K562 (cell line): ENCODE results near the gene TACC3. TPM values are rescaled to one million over a fixed set of nuclear protein-coding genes. Genes with fewer than 3 reads are reported as not detected.

ENCODE experiments used
- ATAC-seq: fragments of 200-7000 bp; cut with Tn5 transposase; 3 replicates; pipeline ENCODE4 v1.9.1; 2020; ENCODE audit warnings: moderate library complexity
- BruUV-seq: library from RNA; stranded (reverse); fragments of 400-500 nt; replicated peaks from 2 replicates; lab custom pipeline; 2021; lab: Mats Ljungman, UMichigan
- CTCF ChIA-PET: fragments of 300-600 bp; formaldehyde crosslinking; extraction: SDS; loops from one replicate; lab custom pipeline; 2021; ENCODE audit warnings: low intra/inter-chr PET ratio; lab: Yijun Ruan, JAX
- POLR2A ChIA-PET: fragments of 300-600, 350-650 bp; sonication (Branson Sonifier 250); formaldehyde crosslinking; extraction: SDS; loops from one replicate; lab custom pipeline; 2021; ENCODE audit warnings: antibody characterized with exemption, inconsistent platforms; lab: Yijun Ruan, JAX
- DNase-seq, 4 experiments: peaks; one replicate each; pipeline versions ENCODE4 v3.0.0 to v3.0.0-alpha.2; 2011 to 2018; ENCODE audit warnings: low spot score in 3 of 4, mixed read lengths in 3 of 4; ENCODE audit errors: extremely low read depth in 1 of 4
- FAIRE-seq: peaks from 2 replicates; lab custom pipeline; 2011; peaks lifted over from hg19 to GRCh38; lab: Jason Lieb, UNC
- H2AFZ ChIP-seq: 2 replicates; pipeline ENCODE4 v1.6.0; 2011; ENCODE audit warnings: low read depth, low read length, control low read depth, inconsistent platforms
- H3K27ac ChIP-seq: fragments of 200-600 bp; 3 replicates; pipeline ENCODE4 v1.8.0; 2011; ENCODE audit warnings: low read depth, mild to moderate bottlenecking, control low read depth, inconsistent platforms, low read length, moderate library complexity, mixed read lengths; ENCODE audit errors: extremely low read depth
- H3K27me3 ChIP-seq, 2 experiments: fragments of 300-600 bp in 1 of 2; 2 replicates in 1 of 2; 3 replicates in 1 of 2; pipeline versions ENCODE4 v1.6.0 to v1.8.0; 2011; ENCODE audit warnings: inconsistent platforms in 2 of 2, low read length in 2 of 2, mild to moderate bottlenecking in 1 of 2, mixed read lengths in 1 of 2, moderate library complexity in 1 of 2; ENCODE audit not compliant: control insufficient read depth in 2 of 2, insufficient read depth in 2 of 2
- H3K36me3 ChIP-seq: fragments of 300-600 bp; 3 replicates; pipeline ENCODE4 v1.8.0; 2011; ENCODE audit warnings: mild to moderate bottlenecking, low read length, inconsistent platforms; ENCODE audit not compliant: control insufficient read depth, insufficient read depth
- H3K4me1 ChIP-seq, 2 experiments: fragments of 200-600 bp in 1 of 2; replicated peaks in 1 of 2; 2 replicates in 1 of 2; 3 replicates in 1 of 2; pipeline versions ENCODE4 v1.5.1 to v1.8.0; 2011; ENCODE audit warnings: inconsistent platforms in 2 of 2, low read length in 2 of 2, mild to moderate bottlenecking in 1 of 2, mixed read lengths in 1 of 2, moderate library complexity in 1 of 2; ENCODE audit not compliant: control insufficient read depth in 2 of 2, insufficient read depth in 2 of 2
- H3K4me2 ChIP-seq: 2 replicates; pipeline ENCODE4 v1.6.1; 2011; ENCODE audit warnings: low read length, control low read depth, inconsistent platforms, mixed read lengths; ENCODE audit not compliant: insufficient read depth
- H3K4me3 ChIP-seq: fragments of 200-600 bp; sonication (generic), shearing (Covaris generic); 2 replicates; pipeline ENCODE4 v1.5.1; 2016; ENCODE audit warnings: control low read depth, inconsistent platforms
- H3K79me2 ChIP-seq: fragments of 200-600 bp; 3 replicates; pipeline ENCODE4 v1.8.0; 2011; ENCODE audit warnings: low read length, inconsistent platforms; ENCODE audit not compliant: control insufficient read depth, insufficient read depth
- H3K9ac ChIP-seq, 2 experiments: 2 replicates each; pipeline versions ENCODE4 v1.6.0 to v1.6.1; 2011; ENCODE audit warnings: low read depth in 2 of 2, low read length in 2 of 2, control low read depth in 1 of 2, inconsistent platforms in 1 of 2, mild to moderate bottlenecking in 1 of 2, mixed read lengths in 1 of 2; ENCODE audit not compliant: insufficient read depth in 1 of 2
- H3K9me1 ChIP-seq: one replicate; pipeline ENCODE4 v1.6.0; 2011; ENCODE audit warnings: inconsistent platforms, mild to moderate bottlenecking, low read length, moderate library complexity; ENCODE audit not compliant: control insufficient read depth, insufficient read depth
- H3K9me3 ChIP-seq: replicated peaks from 2 replicates; pipeline ENCODE4 v1.5.1; 2011; ENCODE audit warnings: low read depth, low read length, inconsistent platforms; ENCODE audit not compliant: control insufficient read depth, insufficient read depth
- H4K20me1 ChIP-seq: replicated peaks from 2 replicates; pipeline ENCODE4 v1.6.1; 2011; ENCODE audit warnings: low read length, inconsistent platforms, mixed read lengths; ENCODE audit not compliant: control insufficient read depth, insufficient read depth
- ARID1B ChIP-seq: fragments of 450-650 bp; IDR thresholded peaks from 2 replicates; pipeline ENCODE4 v1.6.1; 2016; ENCODE audit warnings: antibody characterized with exemption, mild to moderate bottlenecking, inconsistent platforms
- CBFA2T2 ChIP-seq: fragments of 450-650 bp; conservative IDR thresholded peaks from 2 replicates; pipeline ENCODE4 v1.6.1; 2017; ENCODE audit warnings: mild to moderate bottlenecking
- CEBPB ChIP-seq: fragments of 450-650 bp; IDR thresholded peaks from 2 replicates; pipeline ENCODE4 v1.6.1; 2016; ENCODE audit warnings: missing genetic modification characterization, missing compliant biosample characterization
- CXXC5 ChIP-seq: fragments of 250-450 bp; sonication (Bioruptor Pico); IDR thresholded peaks from 2 replicates; pipeline ENCODE4 v1.8.0; 2022; ENCODE audit warnings: inconsistent platforms, mild to moderate bottlenecking, moderate library complexity
- DDX20 ChIP-seq: fragments of 450-650 bp; IDR thresholded peaks from 2 replicates; pipeline ENCODE4 v1.6.1; 2016; ENCODE audit warnings: missing genetic modification characterization, low read depth, mild to moderate bottlenecking, missing compliant biosample characterization, moderate library complexity
- IRF1 ChIP-seq: sonication (generic); formaldehyde crosslinking; IDR thresholded peaks from 2 replicates; pipeline ENCODE4 v1.8.0; 2022; ENCODE audit warnings: missing genetic modification reagents, mild to moderate bottlenecking, borderline replicate concordance
- MYBL2 ChIP-seq, 2 experiments: fragments of 450-650 bp in 1 of 2; sonication (generic) in 1 of 2; formaldehyde crosslinking in 1 of 2; IDR thresholded peaks; 2 replicates each; pipeline versions ENCODE4 v1.6.1 to v1.8.1; 2017 to 2022; ENCODE audit warnings: borderline replicate concordance in 1 of 2, inconsistent platforms in 1 of 2, low read depth in 1 of 2, mild to moderate bottlenecking in 1 of 2, missing genetic modification reagents in 1 of 2, moderate library complexity in 1 of 2
- SMARCC2 ChIP-seq: fragments of 450-650 bp; IDR thresholded peaks from 2 replicates; pipeline ENCODE4 v1.6.1; 2017; ENCODE audit warnings: antibody characterized with exemption, moderate library complexity, mild to moderate bottlenecking, low read depth
- THAP12 ChIP-seq: fragments of 250-450 bp; sonication (Bioruptor Pico); IDR thresholded peaks from 2 replicates; pipeline ENCODE4 v1.9.0; 2021; ENCODE audit warnings: mild to moderate bottlenecking, inconsistent platforms
- ZNF3 ChIP-seq: fragments of 250-450 bp; sonication (Bioruptor Pico); IDR thresholded peaks from 2 replicates; pipeline ENCODE4 v1.5.0; 2021; ENCODE audit warnings: mild to moderate bottlenecking, moderate library complexity
- WGBS: fragments of 100-300 bp; shearing (Covaris generic); methylation state at CpG from one replicate; pipeline ENCODE4 v1.1.6; 2016; ENCODE audit warnings: low coverage, mixed read lengths; ENCODE audit not compliant: insufficient coverage; ENCODE audit errors: missing lambda C conversion rate; 5-methylcytosine and 5-hydroxymethylcytosine counted together
- in situ Hi-C: fragments of 300-500 bp; cut with MboI; formaldehyde crosslinking; loops from 4 replicates; pipeline ENCODE4 v1.15.0; 2018; ENCODE audit warnings: inconsistent platforms, mixed read lengths
- intact Hi-C: fragments of 100-400 bp; cut with micrococcal nuclease; formaldehyde crosslinking; loops from 2 replicates; pipeline ENCODE4 v1.14.2; 2022
- polyA plus RNA-seq, 8 experiments: library from polyadenylated mRNA; depleted of rRNA in 4 of 8; stranded (reverse) in 5 of 8; unstranded in 3 of 8; fragments of >200 nt; fragmentation: Nextera tagmentation in 2 of 8; fragmentation: Illumina TruSeq in 1 of 8; extraction: Ambion mirVana in 2 of 8; extraction: Trizol in 1 of 8; gene quantifications; 2 replicates each; pipeline versions ENCODE4 v1.2.1 to v1.2.3, GENCODE V29; 2011 to 2014; ENCODE audit warnings: inconsistent platforms in 1 of 8, missing spikeins in 1 of 8
- total RNA-seq, 7 experiments: library from RNA; depleted of rRNA in 6 of 7; stranded (reverse); fragments of >200 nt in 6 of 7; fragmentation: Illumina TruSeq in 2 of 7; extraction: Trizol in 2 of 7; gene quantifications; 2 replicates each; pipeline versions ENCODE4 v1.2.1 to v1.2.3, GENCODE V29; 2011 to 2021; ENCODE audit warnings: low replicate concordance in 1 of 7

The TACC3 gene
- total and polyA plus RNA-seq, 9 of the 15 experiments (the other 6 are each of a cell fraction or from before 2014, with no cell fraction given) = 1.9 to 122 (median 55.6) TPM

GRCh38 chr4:1779588-1780382 is 58.5 kb downstream of the TACC3 start:
- CTCF ChIA-PET = no interaction called here
- ATAC-seq (no peak), FAIRE-seq (no peak), DNase-seq (no peak)
- no peak for TF ChIP-seq CBFA2T2
- no peak for TF ChIP-seq CXXC5 (CRISPR knock-in tag)
- Histone ChIP-seq H3K4me1 (peaks cover 11 to 82% of the 10 kb centered on the region in 2 experiments), H3K4me3 (no peak overlapping the region), H3K9me1 (no peaks in the 10 kb centered on the region), H2AFZ (no peak overlapping the region), H3K36me3 (no peaks in the 10 kb centered on the region), H4K20me1 (no peaks in the 10 kb centered on the region), H3K9ac (peak overlapping the region in 1 of 2 experiments; percentile 30; a peak in 2 of 4 replicates), H3K79me2 (no peaks in the 10 kb centered on the region), H3K9me3 (no peaks in the 10 kb centered on the region), H3K4me2 (no peak overlapping the region), H3K27me3 (no peaks in the 10 kb centered on the region), H3K27ac (no peak overlapping the region)
- no TSS peak for BruUV-seq
- POLR2A ChIA-PET = interaction anchor here (2.2 kb wide), 1 partner anchor 15 kb away, joined by 6 read pairs; no protein-coding TSS in a partner anchor
- intact Hi-C loops = no loop called here
- 62% methylated on average over 16 of the region's 18 CpGs for WGBS
- in situ Hi-C loops = no loop called here

- in situ Hi-C loops = no loop called here
- 60% methylated on average over 9 of the region's 14 CpGs for WGBS
- BruUV-seq = no TSS peak
- TF ChIP-seq CEBPB (tag) = no peak
- TF ChIP-seq SMARCC2 = no peak
- no peak for TF ChIP-seq THAP12 (CRISPR knock-in tag)
- no peak for TF ChIP-seq MYBL2 (IDR thresholded peaks at IDR 0.05; ENCODE audit: low read depth)
- no peak for TF ChIP-seq MYBL2 (CRISPR knock-in tag; IDR thresholded peaks at IDR 0.05; ENCODE audit: borderline replicate concordance)
- no peak for TF ChIP-seq DDX20 (tag)
- no peak for TF ChIP-seq ZNF3 (CRISPR knock-in tag)
- TF ChIP-seq IRF1 (CRISPR knock-in tag) = no peak
- TF ChIP-seq ARID1B = no peak
Measured at GRCh38 chr4:1780435-1780834, 59.1 kb downstream of the TACC3 start.

More at GRCh38 chr4:1780435-1780834, 59.1 kb downstream of the TACC3 start:
- H3K36me3 ChIP-seq = no peaks in the 10 kb centered on the region
- CTCF ChIA-PET = no interaction called here
- ATAC-seq (no peak), DNase-seq (no peak), FAIRE-seq (no peak)
- H3K9me1 ChIP-seq = no peaks in the 10 kb centered on the region
- no peak overlapping the region for H3K27ac ChIP-seq
- POLR2A ChIA-PET = interaction anchor here (2.1 kb wide), 1 partner anchor 7 kb away, joined by 5 read pairs; no protein-coding TSS in a partner anchor
- no peak overlapping the region for H3K4me3 ChIP-seq
- H2AFZ ChIP-seq = no peak overlapping the region
- H3K4me2 ChIP-seq = no peak overlapping the region
- no peaks in the 10 kb centered on the region for H3K27me3 ChIP-seq
- peaks cover 17 to 87% of the 10 kb centered on the region in 2 experiments for H3K4me1 ChIP-seq
- no peaks in the 10 kb centered on the region for H3K79me2 ChIP-seq
- no peaks in the 10 kb centered on the region for H3K9me3 ChIP-seq
- intact Hi-C loops = no loop called here
- H4K20me1 ChIP-seq = no peaks in the 10 kb centered on the region
- peak overlapping the region in 1 of 2 experiments; percentile 30; a peak in 2 of 4 replicates for H3K9ac ChIP-seq
